Iris pigment epithelial cell (primary cell): ENCODE data around the gene CHPF2.

Experiments
- DNase-seq: peaks from one replicate; pipeline ENCODE4 v3.0.0-alpha.2; 2011; ENCODE audit warnings: low read depth

CHPF2 gene

DNA sequence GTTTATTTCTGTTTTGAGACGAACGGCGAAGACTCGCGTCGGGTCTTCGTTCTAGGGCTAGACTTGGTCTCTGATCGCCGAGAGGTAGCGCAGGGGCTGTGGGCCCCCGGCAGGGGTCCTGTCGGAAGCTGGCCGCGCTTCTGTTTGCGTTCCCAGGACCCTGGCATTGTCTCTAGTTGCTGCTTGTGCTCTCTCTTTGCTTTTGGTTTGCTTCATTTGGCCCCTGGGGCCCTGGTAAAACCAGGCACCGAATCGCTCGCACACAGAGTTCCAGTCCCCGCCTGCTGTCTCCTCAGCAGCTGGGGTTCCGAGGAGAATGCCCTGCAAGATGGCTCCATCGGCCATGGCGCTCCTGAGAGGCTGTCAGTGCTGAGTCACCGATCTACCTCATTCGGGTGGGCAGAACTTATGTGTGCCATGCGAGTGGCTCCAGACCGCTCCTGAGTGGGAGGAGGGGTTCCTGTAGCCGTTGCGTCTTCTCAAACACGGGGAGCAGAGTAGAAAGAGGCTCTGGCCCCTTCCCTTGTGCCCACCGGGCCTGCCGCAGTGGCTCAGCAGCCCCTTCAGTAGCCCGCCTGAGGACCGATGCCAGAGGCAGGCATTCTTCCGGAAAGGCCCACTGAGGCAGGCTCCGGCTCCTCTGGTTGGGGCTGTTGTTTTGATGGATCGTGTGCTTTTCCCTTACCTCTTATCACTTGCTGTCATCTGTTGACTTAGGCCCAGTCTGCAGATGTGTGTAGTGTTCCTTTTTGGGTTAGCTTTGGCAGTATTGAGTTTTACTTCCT, 826 bp downstream of the CHPF2 start:
- DNase-seq = peak; percentile 91

DNA sequence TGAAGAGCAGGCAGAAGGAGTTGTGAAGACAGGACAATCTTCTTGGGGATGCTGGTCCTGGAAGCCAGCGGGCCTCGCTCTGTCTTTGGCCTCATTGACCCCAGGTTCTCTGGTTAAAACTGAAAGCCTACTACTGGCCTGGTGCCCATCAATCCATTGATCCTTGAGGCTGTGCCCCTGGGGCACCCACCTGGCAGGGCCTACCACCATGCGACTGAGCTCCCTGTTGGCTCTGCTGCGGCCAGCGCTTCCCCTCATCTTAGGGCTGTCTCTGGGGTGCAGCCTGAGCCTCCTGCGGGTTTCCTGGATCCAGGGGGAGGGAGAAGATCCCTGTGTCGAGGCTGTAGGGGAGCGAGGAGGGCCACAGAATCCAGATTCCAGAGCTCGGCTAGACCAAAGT, 1.5 kb downstream of the CHPF2 start:
- DNase-seq = no peak

DNA sequence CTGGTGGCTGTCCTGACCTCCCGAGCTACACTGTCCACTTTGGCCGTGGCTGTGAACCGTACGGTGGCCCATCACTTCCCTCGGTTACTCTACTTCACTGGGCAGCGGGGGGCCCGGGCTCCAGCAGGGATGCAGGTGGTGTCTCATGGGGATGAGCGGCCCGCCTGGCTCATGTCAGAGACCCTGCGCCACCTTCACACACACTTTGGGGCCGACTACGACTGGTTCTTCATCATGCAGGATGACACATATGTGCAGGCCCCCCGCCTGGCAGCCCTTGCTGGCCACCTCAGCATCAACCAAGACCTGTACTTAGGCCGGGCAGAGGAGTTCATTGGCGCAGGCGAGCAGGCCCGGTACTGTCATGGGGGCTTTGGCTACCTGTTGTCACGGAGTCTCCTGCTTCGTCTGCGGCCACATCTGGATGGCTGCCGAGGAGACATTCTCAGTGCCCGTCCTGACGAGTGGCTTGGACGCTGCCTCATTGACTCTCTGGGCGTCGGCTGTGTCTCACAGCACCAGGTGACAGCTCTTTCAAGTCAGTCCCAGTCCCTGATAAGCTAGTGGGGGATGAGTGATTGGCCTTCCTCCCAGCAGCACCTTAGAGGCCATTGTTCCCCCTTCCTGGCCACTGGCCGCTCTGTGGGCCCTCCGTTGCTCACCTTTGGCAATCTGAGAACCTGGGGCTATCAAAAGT, 3.0 kb downstream of the CHPF2 start:
- no peak for DNase-seq

DNA sequence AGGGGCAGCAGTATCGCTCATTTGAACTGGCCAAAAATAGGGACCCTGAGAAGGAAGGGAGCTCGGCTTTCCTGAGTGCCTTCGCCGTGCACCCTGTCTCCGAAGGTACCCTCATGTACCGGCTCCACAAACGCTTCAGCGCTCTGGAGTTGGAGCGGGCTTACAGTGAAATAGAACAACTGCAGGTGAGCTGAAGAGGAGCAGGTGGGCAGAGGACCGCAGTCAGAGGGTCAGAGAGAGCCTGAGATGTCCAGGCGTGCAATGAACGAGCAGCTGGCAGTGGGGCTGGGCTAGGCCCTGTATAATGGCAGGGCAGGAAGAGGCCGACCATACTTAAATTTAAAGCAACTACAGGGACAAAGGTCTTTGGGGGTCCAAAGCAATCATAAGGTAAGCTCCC, 4.1 kb downstream of the CHPF2 start:
- no peak for DNase-seq

DNA sequence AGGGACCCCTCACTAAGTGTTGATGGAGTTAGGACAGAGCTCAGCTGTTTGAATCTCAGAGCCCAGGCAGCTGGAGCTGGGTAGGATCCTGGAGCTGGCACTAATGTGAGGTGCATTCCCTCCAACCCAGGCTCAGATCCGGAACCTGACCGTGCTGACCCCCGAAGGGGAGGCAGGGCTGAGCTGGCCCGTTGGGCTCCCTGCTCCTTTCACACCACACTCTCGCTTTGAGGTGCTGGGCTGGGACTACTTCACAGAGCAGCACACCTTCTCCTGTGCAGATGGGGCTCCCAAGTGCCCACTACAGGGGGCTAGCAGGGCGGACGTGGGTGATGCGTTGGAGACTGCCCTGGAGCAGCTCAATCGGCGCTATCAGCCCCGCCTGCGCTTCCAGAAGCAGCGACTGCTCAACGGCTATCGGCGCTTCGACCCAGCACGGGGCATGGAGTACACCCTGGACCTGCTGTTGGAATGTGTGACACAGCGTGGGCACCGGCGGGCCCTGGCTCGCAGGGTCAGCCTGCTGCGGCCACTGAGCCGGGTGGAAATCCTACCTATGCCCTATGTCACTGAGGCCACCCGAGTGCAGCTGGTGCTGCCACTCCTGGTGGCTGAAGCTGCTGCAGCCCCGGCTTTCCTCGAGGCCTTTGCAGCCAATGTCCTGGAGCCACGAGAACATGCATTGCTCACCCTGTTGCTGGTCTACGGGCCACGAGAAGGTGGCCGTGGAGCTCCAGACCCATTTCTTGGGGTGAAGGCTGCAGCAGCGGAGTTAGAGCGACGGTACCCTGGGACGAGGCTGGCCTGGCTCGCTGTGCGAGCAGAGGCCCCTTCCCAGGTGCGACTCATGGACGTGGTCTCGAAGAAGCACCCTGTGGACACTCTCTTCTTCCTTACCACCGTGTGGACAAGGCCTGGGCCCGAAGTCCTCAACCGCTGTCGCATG, 5.2 kb downstream of the CHPF2 start:
- DNase-seq = no peak

DNA sequence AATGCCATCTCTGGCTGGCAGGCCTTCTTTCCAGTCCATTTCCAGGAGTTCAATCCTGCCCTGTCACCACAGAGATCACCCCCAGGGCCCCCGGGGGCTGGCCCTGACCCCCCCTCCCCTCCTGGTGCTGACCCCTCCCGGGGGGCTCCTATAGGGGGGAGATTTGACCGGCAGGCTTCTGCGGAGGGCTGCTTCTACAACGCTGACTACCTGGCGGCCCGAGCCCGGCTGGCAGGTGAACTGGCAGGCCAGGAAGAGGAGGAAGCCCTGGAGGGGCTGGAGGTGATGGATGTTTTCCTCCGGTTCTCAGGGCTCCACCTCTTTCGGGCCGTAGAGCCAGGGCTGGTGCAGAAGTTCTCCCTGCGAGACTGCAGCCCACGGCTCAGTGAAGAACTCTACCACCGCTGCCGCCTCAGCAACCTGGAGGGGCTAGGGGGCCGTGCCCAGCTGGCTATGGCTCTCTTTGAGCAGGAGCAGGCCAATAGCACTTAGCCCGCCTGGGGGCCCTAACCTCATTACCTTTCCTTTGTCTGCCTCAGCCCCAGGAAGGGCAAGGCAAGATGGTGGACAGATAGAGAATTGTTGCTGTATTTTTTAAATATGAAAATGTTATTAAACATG, 6.0 kb downstream of the CHPF2 start:
- no peak for DNase-seq

DNA sequence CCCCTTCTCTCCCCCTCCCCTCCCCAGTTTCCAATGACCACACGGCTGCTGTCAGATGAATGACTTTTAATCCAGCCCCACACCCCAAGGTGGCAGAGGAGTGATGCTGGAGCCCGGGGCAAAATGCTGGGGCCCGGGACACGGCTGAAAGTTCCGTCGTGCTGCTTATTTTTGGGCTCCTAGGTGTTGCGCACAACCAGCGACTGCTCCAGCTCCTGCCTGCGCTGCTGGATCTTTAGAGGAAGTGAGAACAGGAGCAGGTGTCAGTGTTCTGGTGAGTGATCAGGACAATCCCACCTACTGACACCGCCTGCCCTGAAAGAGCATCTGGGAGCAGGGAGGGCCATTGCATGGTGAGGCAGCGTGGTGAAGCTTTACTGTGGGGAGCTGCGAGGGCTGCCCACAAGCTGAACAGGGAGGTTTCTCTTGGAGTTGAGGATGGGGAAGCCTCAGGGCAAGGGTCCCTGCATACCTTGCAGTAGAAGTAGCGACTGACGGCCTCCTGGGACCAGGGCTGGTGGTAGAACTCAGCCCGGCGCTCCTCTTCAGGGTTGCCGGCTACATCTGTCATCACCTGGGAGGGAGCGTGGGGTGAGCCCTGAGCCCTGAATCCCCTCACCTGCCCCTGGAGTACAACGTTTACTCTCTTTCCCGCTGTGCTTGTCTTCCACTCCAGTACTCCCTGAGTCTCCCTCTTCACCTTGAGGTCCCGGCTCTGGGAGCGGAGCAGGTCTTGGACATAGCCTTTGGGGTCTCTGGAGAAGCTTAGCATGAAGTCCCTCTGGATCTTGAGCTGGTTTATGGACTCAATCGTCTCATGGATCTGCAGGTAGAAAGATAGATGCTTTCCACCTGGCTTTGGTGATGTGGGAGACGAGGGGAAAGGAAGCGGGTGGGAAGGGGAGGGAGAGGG, 6.9 kb downstream of the CHPF2 start:
- no peak for DNase-seq

DNA sequence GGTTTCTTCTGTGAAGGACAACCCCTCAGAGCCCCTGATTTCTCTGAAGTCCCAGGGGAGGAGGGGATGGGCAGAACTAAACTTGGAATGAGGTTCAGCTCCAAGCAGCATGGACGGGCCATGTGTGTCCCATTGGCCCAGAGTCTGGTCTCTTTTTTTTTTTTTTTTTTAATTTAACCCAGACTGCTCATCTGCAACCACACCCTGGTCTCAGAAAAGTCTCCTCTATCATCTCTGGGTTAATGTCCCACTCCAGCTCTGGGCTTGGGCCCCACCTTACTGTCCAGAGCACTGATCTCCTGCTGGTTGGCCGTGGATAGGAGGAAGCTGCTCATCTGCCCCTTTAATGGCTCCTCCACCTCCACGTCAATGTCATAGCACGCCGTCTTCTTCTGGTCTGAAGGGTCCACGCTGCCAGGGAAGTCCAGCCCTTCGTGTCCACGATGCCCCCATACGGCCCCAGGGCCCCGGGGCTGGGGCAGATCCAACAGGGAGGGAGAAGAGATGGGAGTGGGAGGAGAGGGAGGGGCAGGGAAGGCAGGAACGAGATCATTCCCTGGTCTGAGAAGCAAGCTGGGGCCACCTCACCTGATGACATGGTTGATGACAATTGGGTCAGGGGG, 7.7 kb downstream of the CHPF2 start:
- DNase-seq = no peak

DNA sequence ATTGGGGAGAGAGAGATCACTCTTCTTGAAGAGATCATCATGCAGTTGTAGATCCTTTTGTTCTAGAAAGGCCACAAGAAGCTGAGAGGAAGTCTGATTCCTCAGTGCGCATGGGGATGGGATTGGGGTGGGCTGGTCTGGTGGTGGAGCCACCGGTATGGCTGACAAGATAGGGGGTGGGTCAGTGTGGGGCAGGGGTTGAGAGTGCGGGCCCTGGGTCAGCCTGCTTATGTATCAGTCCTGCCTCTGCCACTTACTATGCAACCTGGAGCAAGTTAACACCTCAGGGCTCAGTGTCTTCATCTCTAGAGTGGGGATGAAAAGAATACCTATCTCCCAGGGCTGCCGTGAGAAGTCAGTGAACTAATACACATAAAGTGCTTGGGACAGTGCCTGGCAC, 8.3 kb downstream of the CHPF2 start:
- DNase-seq = no peak

DNA sequence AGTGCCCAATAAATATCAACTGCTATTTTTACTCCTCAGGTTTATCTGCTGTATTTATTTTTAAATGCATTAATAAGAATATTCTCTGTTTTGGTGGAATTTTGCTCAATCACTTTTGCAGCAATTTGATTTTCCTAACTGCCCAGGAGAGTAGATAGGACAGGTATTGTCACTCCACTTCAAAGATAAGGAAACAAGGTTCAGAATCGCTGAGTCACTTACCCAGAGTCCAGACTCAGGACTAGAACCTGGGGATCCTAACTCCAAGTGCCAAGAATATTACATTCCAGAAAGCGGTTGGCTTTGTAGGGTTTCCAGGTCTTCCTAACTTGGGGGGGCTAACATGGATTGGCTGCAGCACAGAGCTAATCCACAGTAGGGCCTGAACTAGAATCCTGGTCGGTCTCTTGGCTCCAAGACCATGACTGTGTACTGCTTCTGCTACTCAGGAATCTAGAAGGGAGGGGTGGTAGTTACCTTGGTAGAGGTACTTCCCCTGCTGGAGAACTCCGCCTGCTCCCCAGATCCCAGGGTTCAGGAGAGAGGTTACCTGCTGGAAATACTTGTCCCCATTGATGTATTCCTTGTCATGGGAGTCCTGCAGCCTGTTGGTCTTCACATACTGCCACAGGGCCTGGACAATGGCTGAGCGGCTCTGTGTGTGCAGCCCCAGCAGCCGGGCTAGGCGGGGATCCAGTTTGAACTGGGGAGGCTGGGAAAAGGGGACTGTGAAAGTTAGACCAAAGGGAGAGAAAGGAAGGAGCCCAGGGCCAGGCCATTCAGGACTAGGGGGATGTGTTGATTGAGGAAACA, 8.9 kb downstream of the CHPF2 start:
- DNase-seq = no peak

DNA sequence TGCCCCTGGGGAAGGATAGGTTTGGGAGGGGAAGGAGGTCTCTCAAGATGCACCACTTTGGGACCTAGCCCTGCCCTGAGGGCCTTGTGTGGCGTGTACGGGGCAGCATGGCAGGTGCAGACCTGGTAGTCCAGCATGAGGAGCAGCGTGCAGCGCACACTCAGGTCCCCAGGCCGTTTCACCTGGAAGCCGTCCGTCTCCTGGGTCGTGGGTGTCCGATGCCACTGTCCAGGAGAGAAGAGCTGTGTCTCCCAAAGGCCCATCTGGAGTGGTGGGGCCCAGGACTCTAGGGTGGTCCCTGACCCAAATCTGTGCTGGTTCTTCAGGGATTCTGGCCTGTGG, 9.4 kb downstream of the CHPF2 start:
- DNase-seq = no peak

DNA sequence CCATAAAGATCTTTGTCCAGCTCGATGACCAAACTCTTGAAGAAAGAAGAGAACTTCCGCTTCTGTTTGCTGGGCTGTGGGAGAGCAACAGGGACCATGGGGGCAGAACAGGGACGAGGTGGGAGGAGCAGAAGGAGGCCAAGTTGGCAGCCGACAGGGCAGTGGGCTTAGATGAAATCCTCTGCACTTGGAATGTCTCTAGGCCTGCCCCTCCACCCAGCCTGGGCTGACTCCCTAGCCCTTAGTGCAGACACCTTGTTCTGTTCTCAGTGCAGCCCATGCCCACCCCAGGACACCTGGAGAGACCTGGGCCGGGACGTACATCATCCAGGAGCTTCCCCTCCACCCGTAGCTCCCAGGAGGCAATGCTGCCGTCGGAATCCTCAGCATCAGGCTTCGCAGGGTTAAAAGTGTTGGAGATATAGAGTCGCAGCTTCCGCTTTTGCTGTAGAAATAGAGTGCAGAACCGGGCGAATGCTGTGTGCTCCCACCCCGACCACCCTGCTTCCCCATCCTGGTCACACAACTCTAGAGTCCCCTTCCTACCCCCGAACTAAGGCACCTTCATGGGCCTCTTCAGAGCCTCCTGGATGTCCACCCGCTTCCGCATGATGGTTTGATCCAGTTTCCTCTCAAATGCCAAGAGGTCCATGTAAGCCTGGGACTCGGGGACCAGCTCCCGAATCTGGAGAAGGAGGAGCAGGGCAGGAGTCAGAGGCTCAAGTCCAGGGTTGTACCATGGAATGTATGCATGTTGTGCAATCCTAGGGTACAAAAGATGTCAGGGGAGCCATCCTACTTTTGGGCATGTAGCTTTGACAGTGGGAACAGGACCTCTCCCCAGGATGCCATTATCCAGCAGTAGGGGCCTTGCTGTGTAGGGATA, 10.1 kb downstream of the CHPF2 start:
- no peak for DNase-seq

DNA sequence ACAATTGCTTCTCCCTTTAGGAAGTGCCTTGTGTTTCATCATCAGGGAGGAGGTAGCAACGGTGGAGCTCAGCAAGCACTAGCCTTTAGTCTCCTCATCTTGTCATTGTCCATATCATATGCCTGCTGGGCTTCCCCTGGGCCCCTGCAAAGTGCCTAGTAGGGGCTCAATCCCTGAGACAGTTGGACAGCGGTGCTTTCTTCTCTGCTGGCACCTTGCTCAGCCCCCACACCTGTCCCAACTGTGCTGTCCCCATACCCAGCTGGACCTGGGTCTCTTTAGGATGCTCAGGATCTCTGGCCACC, 10.7 kb downstream of the CHPF2 start:
- no peak for DNase-seq

DNA sequence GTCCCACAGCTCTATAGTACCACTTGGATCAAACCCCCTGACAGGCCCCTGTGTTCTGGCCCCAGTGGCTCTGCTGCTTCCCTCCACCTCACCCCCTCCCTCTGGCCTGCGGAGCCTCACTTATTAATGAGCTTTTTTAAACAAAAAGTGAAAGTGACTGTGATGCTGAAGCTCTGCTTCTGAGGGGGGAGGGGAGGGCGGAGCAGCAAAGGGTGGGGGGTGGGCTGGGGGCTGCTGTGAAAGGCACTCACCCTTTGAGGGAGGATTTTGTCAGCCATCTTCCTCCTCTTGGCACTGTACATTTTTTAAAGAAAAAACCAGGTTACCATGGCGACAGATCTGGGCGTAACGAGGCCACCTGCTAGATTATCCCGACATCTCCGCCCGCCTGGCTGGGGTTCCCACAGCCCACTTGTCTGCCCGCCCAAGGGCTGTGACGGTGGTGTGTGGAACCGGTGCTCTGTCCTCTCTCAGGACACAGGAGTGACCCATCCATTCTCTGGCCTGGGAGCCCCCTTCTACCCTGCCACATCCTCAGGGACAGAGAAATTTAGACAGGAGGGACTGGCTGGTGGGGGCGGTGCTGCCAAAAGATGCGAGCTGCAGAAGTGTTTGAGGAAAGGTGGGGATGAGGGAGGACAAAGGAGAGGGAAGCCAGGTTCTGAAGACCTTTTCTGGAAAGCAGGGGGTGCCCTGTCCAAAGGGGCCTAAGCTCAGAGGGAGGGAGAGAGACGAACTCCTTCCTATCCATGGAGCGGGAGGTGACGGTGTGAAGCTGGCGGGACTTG, 11.3 kb downstream of the CHPF2 start:
- no peak for DNase-seq

DNA sequence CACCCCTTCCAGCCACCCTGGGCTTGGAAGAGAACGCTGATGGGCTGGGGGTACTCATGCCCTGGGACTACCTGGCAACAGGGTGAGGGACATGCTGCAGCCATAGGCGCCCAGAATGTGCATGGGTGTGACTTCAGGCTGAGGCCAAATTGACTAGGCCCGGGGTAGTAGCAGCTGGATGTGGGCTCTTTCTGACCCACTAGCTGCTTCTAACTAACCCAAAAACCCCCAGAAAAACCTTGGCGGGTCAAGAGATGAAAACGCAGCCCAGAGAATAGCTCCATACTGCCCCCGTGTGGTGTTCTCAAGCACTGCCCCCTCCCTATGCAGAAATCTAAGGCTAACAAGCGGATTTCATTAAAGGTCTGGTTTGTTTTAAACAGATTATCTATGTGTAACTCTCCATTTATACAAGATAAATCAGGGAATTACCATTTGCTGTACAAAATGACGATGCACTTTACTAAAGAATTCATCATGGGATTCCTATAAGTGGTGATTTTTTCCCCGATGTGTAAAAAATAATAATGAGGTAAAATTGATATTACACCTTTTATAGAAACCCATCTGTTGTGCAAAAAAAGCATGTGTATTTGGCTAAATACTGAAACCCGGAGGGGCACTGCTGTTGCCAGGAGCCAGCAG, 12.0 kb downstream of the CHPF2 start:
- DNase-seq = peak; percentile 35

DNA sequence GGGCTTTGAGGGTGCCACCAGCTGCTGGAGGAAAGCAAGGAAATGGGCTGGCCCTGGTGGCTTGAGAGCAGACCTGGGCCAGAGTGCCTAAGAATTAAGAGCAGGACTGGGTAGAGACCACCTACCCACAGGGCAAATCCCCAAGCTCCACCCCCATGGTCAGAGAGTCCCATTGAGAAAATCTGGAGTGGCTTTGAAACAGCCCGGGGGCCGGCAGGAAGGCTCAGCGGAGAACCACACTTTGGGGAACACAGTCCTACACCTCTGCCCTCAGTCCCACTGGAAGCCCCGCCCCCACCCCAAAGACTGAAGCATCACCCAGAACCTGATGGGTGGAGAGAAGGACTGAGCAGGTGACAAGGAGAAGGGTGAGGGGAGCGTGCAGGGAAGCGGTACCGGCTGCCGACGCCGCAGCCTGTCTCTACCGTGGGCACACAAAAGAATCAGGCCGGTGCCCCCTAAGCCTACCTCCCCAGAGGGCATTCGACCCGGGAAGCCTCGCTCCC, 12.6 kb downstream of the CHPF2 start:
- no peak for DNase-seq

DNA sequence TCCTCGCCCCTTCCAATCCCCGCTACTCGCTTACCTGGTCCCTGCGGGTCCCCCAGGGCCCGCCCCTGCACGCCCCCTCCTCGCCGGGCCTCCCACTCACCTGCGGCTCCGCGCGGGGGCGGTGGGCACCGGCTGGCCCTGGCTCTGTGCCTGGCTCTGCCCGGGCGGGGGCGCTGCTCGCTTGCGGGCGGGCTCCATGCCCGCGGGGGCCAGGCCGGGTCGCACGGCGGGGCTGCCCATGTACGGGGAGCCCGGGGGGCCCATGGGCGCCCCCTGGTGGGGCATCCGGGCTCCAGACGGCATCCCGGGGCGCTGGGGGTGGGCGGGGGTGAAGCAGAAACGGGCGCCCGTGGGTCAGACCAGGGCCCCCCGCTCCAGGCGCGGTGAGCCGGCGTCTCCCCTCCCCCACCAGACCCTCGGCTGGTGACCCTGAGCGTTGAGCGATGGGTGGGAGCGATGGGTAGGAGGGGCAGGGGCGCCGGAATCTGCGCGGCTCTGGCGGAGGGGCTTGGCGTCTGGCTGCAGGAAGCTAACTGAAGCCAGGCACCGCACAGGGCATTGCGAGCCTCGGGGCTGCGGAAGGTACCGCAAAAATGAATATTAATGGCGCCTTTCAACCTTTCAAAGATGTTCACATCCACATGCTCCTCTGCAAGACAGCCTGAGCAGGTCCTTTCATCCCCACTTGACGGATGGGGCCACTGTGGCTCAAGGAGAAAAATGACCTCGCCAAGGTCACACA, 13.2 kb downstream of the CHPF2 start:
- no peak for DNase-seq
